GM23338 (cell line): ENCODE results near the gene LINC00632. TPM values are rescaled to one million over a fixed set of nuclear protein-coding genes. Genes with fewer than 3 reads are reported as not detected.

Experiments
- ATAC-seq: fragments of 200-7000 bp; cut with Tn5 transposase; 3 replicates; pipeline ENCODE4 v1.9.1; 2020
- DNase-seq: peaks from one replicate; pipeline ENCODE4 v3.0.0-alpha.2; 2015; ENCODE audit warnings: low spot score
- H2AFZ ChIP-seq: fragments of 200-600 bp; sonication (generic); 2 replicates; pipeline ENCODE4 v1.8.0; 2016; ENCODE audit warnings: antibody characterized with exemption, mild to moderate bottlenecking, moderate library complexity
- H3F3A ChIP-seq: fragments of 200-600 bp; sonication (generic); replicated peaks from 2 replicates; pipeline ENCODE4 v1.8.0; 2017; ENCODE audit warnings: antibody characterized with exemption, mixed run types, low read depth
- H3K27ac ChIP-seq: fragments of 200-600 bp; sonication (generic); 2 replicates; pipeline ENCODE4 v1.6.1; 2016; ENCODE audit warnings: low read depth
- H3K27me3 ChIP-seq: fragments of 200-600 bp; sonication (generic); 2 replicates; pipeline ENCODE4 v1.8.0; 2016; ENCODE audit warnings: mild to moderate bottlenecking, mixed run types, moderate library complexity; ENCODE audit not compliant: insufficient read depth
- H3K36me3 ChIP-seq: fragments of 200-600 bp; sonication (generic); 2 replicates; pipeline ENCODE4 v1.8.0; 2016; ENCODE audit warnings: mild to moderate bottlenecking; ENCODE audit not compliant: insufficient read depth
- H3K4me1 ChIP-seq: fragments of 200-600 bp; sonication (generic); 2 replicates; pipeline ENCODE4 v1.8.0; 2016; ENCODE audit warnings: mild to moderate bottlenecking, moderate library complexity; ENCODE audit not compliant: insufficient read depth
- H3K4me2 ChIP-seq: fragments of 200-600 bp; sonication (generic); 2 replicates; pipeline ENCODE4 v1.7.1; 2017; ENCODE audit warnings: mixed run types
- H3K4me3 ChIP-seq: fragments of 200-600 bp; sonication (generic); 2 replicates; pipeline ENCODE4 v1.6.1; 2016; ENCODE audit warnings: mixed run types
- H3K79me2 ChIP-seq: fragments of 200-600 bp; sonication (generic); replicated peaks from 2 replicates; pipeline ENCODE4 v1.8.0; 2017; ENCODE audit warnings: mild to moderate bottlenecking; ENCODE audit not compliant: insufficient read depth
- H3K9me2 ChIP-seq: fragments of 200-600 bp; sonication (generic); 2 replicates; pipeline ENCODE4 v1.8.0; 2017; ENCODE audit not compliant: insufficient read depth
- H4K20me1 ChIP-seq: fragments of 200-600 bp; sonication (generic); replicated peaks from 2 replicates; pipeline ENCODE4 v1.8.0; 2017; ENCODE audit warnings: mild to moderate bottlenecking; ENCODE audit not compliant: insufficient read depth
- H3K27ac Mint-ChIP-seq: 2 replicates; pipeline ENCODE4 v1.8.0; 2020; ENCODE audit warnings: inconsistent platforms, mild to moderate bottlenecking, moderate library complexity, mixed read lengths
- H3K27me3 Mint-ChIP-seq: 3 replicates; pipeline ENCODE4 v1.8.0; 2022; ENCODE audit warnings: low read depth, mild to moderate bottlenecking, moderate library complexity, mixed read lengths, inconsistent platforms; ENCODE audit not compliant: insufficient read depth, poor library complexity
- H3K36me3 Mint-ChIP-seq: 3 replicates; pipeline ENCODE4 v1.8.0; 2021; ENCODE audit warnings: low read depth, mild to moderate bottlenecking, inconsistent platforms, moderate library complexity, mixed read lengths
- H3K4me1 Mint-ChIP-seq: 3 replicates; pipeline ENCODE4 v1.8.0; 2020; ENCODE audit warnings: mild to moderate bottlenecking, inconsistent platforms, mixed read lengths
- H3K4me3 Mint-ChIP-seq: 3 replicates; pipeline ENCODE4 v1.8.0; 2021; ENCODE audit warnings: moderate library complexity, mild to moderate bottlenecking, inconsistent platforms, mixed read lengths
- H3K9me3 Mint-ChIP-seq: 3 replicates; pipeline ENCODE4 v1.8.0; 2020; ENCODE audit warnings: moderate library complexity, mild to moderate bottlenecking, inconsistent platforms, mixed read lengths
- CREB1 ChIP-seq: fragments of 250-450 bp; sonication (Bioruptor Pico); IDR thresholded peaks from 2 replicates; pipeline ENCODE4 v1.5.0; 2020; ENCODE audit warnings: low read depth, mild to moderate bottlenecking, moderate library complexity
- EZH2phosphoT487 ChIP-seq: fragments of 200-600 bp; sonication (generic); IDR thresholded peaks from one replicate; pipeline ENCODE4 v1.8.1; 2018; ENCODE audit warnings: antibody characterized with exemption; ENCODE audit not compliant: unreplicated experiment
- JUNB ChIP-seq: IDR thresholded peaks from one replicate; pipeline ENCODE4 v1.6.1; 2016; ENCODE audit warnings: antibody characterized with exemption; ENCODE audit not compliant: unreplicated experiment
- NANOG ChIP-seq: IDR thresholded peaks from 2 replicates; pipeline ENCODE4 v1.6.1; 2016; ENCODE audit warnings: antibody characterized with exemption, borderline replicate concordance
- POLR2AphosphoS5 ChIP-seq: IDR thresholded peaks from 2 replicates; pipeline ENCODE4 v1.6.1; 2016; ENCODE audit warnings: antibody characterized with exemption, low read depth
- STAT1 ChIP-seq: IDR thresholded peaks from one replicate; pipeline ENCODE4 v1.6.1; 2016; ENCODE audit warnings: antibody characterized with exemption; ENCODE audit not compliant: unreplicated experiment
- polyA plus RNA-seq: library from polyadenylated mRNA; unstranded; fragments of >200 nt; fragmentation: Nextera tagmentation; extraction: Ambion mirVana; gene quantifications from 2 replicates; pipeline ENCODE4 v1.2.1, GENCODE V29; 2016
- total RNA-seq: library from RNA; depleted of rRNA; stranded (reverse); fragments of >200 nt; shearing (Covaris generic); gene quantifications from 2 replicates; pipeline ENCODE4 v1.2.3, GENCODE V29; 2014
- TF ChIP-seq, protein P1 (sequence below): IDR thresholded peaks from one replicate; pipeline ENCODE4 v1.6.1; 2018; ENCODE audit warnings: antibody characterized with exemption; ENCODE audit not compliant: unreplicated experiment
- TF ChIP-seq, protein P2 (sequence below): IDR thresholded peaks from 2 replicates; pipeline ENCODE4 v1.6.1; 2016; ENCODE audit warnings: antibody characterized with exemption
- TF ChIP-seq, protein P3 (sequence below), 2 experiments: fragments of 200-600 bp in 1 of 2; sonication (generic) in 1 of 2; conservative IDR thresholded peaks; 2 replicates each; pipeline versions ENCODE4 v1.5.1 to v1.6.1; 2016 to 2017; ENCODE audit warnings: antibody characterized with exemption in 2 of 2, low read depth in 2 of 2, mild to moderate bottlenecking in 2 of 2, moderate library complexity in 1 of 2
- TF ChIP-seq, protein P4 (sequence below): fragments of 250-450 bp; sonication (Bioruptor Pico); IDR thresholded peaks from 2 replicates; pipeline ENCODE4 v1.5.0; 2020; ENCODE audit warnings: mild to moderate bottlenecking, moderate library complexity

LINC00632 gene
- total and polyA plus RNA-seq, 2 experiments from 2014 or later, result 10.9 to 25.2 TPM

DNA sequence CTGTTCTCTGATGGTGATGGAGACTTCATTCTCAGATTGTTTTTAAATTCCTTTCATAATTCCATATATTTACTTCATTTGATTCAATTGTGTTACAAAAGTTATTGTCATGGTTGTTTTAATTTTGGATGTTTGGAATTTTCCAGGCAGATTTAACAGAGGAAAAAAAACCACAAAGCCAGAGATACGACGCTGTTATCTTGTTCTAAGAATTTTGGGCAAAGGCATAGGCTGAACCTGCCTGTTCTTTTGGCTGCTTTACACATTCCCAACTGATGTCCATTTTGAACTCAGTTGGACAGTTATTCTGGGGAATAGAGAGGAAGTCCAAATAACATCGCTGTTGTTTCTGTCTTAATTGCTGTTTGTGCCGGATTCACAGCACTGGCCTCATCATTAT, 65.7 kb downstream of the LINC00632 start:
- Histone ChIP-seq H3K4me1 (no peaks in the 10 kb centered on the region), H3K4me2 (no peak overlapping the region), H3K79me2 (no peaks in the 10 kb centered on the region; the same call in 1 of the 2 replicates), H3K27ac (no peak overlapping the region), H4K20me1 (no peaks in the 10 kb centered on the region), H3F3A (no peaks in the 10 kb centered on the region), H2AFZ (no peak overlapping the region), H3K27me3 (no peaks in the 10 kb centered on the region), H3K36me3 (no peaks in the 10 kb centered on the region), H3K9me2 (no peaks in the 10 kb centered on the region), H3K4me3 (no peak overlapping the region)
- Mint-ChIP-seq H3K9me3 (no peaks in the 10 kb centered on the region), H3K27me3 (no peaks in the 10 kb centered on the region), H3K36me3 (peaks cover 34% of the 10 kb centered on the region; the same call in 2 of the 3 replicates), H3K27ac (no peak overlapping the region), H3K4me1 (peaks cover 7% of the 10 kb centered on the region), H3K4me3 (no peak overlapping the region)
- no peak for ATAC-seq
- no peak for DNase-seq
- TF ChIP-seq EZH2phosphoT487 (no peak), CREB1 (CRISPR knock-in tag) (no peak), STAT1 (no peak), POLR2AphosphoS5 (no peak), NANOG (no peak), JUNB (no peak)
- TF ChIP-seq, protein P1, sequence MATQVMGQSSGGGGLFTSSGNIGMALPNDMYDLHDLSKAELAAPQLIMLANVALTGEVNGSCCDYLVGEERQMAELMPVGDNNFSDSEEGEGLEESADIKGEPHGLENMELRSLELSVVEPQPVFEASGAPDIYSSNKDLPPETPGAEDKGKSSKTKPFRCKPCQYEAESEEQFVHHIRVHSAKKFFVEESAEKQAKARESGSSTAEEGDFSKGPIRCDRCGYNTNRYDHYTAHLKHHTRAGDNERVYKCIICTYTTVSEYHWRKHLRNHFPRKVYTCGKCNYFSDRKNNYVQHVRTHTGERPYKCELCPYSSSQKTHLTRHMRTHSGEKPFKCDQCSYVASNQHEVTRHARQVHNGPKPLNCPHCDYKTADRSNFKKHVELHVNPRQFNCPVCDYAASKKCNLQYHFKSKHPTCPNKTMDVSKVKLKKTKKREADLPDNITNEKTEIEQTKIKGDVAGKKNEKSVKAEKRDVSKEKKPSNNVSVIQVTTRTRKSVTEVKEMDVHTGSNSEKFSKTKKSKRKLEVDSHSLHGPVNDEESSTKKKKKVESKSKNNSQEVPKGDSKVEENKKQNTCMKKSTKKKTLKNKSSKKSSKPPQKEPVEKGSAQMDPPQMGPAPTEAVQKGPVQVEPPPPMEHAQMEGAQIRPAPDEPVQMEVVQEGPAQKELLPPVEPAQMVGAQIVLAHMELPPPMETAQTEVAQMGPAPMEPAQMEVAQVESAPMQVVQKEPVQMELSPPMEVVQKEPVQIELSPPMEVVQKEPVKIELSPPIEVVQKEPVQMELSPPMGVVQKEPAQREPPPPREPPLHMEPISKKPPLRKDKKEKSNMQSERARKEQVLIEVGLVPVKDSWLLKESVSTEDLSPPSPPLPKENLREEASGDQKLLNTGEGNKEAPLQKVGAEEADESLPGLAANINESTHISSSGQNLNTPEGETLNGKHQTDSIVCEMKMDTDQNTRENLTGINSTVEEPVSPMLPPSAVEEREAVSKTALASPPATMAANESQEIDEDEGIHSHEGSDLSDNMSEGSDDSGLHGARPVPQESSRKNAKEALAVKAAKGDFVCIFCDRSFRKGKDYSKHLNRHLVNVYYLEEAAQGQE, result no peak
- TF ChIP-seq, protein P2, sequence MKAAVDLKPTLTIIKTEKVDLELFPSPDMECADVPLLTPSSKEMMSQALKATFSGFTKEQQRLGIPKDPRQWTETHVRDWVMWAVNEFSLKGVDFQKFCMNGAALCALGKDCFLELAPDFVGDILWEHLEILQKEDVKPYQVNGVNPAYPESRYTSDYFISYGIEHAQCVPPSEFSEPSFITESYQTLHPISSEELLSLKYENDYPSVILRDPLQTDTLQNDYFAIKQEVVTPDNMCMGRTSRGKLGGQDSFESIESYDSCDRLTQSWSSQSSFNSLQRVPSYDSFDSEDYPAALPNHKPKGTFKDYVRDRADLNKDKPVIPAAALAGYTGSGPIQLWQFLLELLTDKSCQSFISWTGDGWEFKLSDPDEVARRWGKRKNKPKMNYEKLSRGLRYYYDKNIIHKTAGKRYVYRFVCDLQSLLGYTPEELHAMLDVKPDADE, result no peak
- TF ChIP-seq, protein P3, sequence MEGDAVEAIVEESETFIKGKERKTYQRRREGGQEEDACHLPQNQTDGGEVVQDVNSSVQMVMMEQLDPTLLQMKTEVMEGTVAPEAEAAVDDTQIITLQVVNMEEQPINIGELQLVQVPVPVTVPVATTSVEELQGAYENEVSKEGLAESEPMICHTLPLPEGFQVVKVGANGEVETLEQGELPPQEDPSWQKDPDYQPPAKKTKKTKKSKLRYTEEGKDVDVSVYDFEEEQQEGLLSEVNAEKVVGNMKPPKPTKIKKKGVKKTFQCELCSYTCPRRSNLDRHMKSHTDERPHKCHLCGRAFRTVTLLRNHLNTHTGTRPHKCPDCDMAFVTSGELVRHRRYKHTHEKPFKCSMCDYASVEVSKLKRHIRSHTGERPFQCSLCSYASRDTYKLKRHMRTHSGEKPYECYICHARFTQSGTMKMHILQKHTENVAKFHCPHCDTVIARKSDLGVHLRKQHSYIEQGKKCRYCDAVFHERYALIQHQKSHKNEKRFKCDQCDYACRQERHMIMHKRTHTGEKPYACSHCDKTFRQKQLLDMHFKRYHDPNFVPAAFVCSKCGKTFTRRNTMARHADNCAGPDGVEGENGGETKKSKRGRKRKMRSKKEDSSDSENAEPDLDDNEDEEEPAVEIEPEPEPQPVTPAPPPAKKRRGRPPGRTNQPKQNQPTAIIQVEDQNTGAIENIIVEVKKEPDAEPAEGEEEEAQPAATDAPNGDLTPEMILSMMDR (conservative IDR thresholded peaks at IDR 0.05; ENCODE audit: low read depth in 2 of 2), result no peak

DNA sequence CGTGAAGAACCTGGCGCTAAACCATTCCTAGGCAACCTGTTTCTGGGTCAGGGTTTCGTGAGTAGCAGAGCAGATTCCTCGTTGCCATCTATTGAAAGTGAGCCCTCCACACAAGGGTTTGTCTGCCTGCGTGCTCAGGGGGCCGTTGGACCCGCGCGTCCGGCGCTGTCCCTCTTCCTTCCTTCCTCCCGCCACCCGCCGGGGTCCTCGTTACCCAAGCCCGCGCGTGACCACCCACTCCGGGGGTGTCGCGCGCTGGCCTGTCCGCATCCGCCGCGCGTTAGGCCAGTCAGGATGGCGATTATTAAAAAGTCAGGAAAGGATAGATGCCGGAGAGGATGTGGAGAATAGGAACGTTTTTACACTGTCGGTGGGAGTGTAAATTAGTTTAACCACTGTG, 66.8 kb downstream of the LINC00632 start:
- Histone ChIP-seq H3K36me3 (no peaks in the 10 kb centered on the region), H3K9me2 (no peaks in the 10 kb centered on the region), H3K27ac (no peak overlapping the region), H3K4me3 (no peak overlapping the region), H4K20me1 (no peaks in the 10 kb centered on the region), H3F3A (no peaks in the 10 kb centered on the region), H3K27me3 (no peaks in the 10 kb centered on the region), H3K79me2 (no peaks in the 10 kb centered on the region), H3K4me2 (no peak overlapping the region), H3K4me1 (no peaks in the 10 kb centered on the region), H2AFZ (no peak overlapping the region)
- DNase-seq (no peak), ATAC-seq (no peak)
- Mint-ChIP-seq H3K27ac (no peak overlapping the region), H3K4me1 (peaks cover 7% of the 10 kb centered on the region), H3K36me3 (peaks cover 34% of the 10 kb centered on the region; the same call in 2 of the 3 replicates), H3K9me3 (no peaks in the 10 kb centered on the region), H3K27me3 (no peaks in the 10 kb centered on the region), H3K4me3 (no peak overlapping the region)
- TF ChIP-seq, protein P4, sequence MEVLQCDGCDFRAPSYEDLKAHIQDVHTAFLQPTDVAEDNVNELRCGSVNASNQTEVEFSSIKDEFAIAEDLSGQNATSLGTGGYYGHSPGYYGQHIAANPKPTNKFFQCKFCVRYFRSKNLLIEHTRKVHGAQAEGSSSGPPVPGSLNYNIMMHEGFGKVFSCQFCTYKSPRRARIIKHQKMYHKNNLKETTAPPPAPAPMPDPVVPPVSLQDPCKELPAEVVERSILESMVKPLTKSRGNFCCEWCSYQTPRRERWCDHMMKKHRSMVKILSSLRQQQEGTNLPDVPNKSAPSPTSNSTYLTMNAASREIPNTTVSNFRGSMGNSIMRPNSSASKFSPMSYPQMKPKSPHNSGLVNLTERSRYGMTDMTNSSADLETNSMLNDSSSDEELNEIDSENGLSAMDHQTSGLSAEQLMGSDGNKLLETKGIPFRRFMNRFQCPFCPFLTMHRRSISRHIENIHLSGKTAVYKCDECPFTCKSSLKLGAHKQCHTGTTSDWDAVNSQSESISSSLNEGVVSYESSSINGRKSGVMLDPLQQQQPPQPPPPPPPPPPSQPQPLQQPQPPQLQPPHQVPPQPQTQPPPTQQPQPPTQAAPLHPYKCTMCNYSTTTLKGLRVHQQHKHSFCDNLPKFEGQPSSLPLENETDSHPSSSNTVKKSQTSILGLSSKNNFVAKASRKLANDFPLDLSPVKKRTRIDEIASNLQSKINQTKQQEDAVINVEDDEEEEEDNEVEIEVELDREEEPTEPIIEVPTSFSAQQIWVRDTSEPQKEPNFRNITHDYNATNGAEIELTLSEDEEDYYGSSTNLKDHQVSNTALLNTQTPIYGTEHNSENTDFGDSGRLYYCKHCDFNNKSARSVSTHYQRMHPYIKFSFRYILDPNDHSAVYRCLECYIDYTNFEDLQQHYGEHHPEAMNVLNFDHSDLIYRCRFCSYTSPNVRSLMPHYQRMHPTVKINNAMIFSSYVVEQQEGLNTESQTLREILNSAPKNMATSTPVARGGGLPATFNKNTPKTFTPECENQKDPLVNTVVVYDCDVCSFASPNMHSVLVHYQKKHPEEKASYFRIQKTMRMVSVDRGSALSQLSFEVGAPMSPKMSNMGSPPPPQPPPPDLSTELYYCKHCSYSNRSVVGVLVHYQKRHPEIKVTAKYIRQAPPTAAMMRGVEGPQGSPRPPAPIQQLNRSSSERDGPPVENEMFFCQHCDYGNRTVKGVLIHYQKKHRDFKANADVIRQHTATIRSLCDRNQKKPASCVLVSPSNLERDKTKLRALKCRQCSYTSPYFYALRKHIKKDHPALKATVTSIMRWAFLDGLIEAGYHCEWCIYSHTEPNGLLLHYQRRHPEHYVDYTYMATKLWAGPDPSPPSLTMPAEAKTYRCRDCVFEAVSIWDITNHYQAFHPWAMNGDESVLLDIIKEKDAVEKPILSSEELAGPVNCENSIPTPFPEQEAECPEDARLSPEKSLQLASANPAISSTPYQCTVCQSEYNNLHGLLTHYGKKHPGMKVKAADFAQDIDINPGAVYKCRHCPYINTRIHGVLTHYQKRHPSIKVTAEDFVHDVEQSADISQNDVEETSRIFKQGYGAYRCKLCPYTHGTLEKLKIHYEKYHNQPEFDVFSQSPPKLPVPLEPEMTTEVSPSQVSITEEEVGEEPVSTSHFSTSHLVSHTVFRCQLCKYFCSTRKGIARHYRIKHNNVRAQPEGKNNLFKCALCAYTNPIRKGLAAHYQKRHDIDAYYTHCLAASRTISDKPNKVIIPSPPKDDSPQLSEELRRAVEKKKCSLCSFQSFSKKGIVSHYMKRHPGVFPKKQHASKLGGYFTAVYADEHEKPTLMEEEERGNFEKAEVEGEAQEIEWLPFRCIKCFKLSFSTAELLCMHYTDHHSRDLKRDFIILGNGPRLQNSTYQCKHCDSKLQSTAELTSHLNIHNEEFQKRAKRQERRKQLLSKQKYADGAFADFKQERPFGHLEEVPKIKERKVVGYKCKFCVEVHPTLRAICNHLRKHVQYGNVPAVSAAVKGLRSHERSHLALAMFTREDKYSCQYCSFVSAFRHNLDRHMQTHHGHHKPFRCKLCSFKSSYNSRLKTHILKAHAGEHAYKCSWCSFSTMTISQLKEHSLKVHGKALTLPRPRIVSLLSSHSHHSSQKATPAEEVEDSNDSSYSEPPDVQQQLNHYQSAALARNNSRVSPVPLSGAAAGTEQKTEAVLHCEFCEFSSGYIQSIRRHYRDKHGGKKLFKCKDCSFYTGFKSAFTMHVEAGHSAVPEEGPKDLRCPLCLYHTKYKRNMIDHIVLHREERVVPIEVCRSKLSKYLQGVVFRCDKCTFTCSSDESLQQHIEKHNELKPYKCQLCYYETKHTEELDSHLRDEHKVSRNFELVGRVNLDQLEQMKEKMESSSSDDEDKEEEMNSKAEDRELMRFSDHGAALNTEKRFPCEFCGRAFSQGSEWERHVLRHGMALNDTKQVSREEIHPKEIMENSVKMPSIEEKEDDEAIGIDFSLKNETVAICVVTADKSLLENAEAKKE (CRISPR knock-in tag), result no peak
